NOMO-1 (cell line): Measurements from ENCODE around the gene NACC2.

Source experiments
- DNase-seq, 2 experiments: peaks; one replicate each; lab custom pipeline; 2025; ENCODE audit not compliant: unreplicated experiment in 2 of 2; lab: John Stamatoyannopoulos, UW

The NACC2 gene

GRCh38 chr9:136093995-136094881 lies 851 bp downstream of the NACC2 start:
- peak; percentile 69 to 84 for DNase-seq

GRCh38 chr9:136093346-136093986 lies 1.6 kb downstream of the NACC2 start:
- no peak for DNase-seq

GRCh38 chr9:136092741-136093140 lies 2.3 kb downstream of the NACC2 start:
- peak in 1 of 2 experiments; percentile 22 for DNase-seq

- no peak for DNase-seq
Measured at GRCh38 chr9:136092353-136092650, 2.8 kb downstream of the NACC2 start.

GRCh38 chr9:136091582-136092352 lies 3.3 kb downstream of the NACC2 start:
- no peak for DNase-seq

- DNase-seq = peak in 1 of 2 experiments; percentile 62
Measured at GRCh38 chr9:136090768-136091581, 4.1 kb downstream of the NACC2 start.

- peak; percentile 61 to 73 for DNase-seq
Measured at GRCh38 chr9:136090056-136090735, 4.9 kb downstream of the NACC2 start.

GRCh38 chr9:136089697-136090045 lies 5.4 kb downstream of the NACC2 start:
- peak; percentile 54 to 73 for DNase-seq

- DNase-seq = peak; percentile 96 to 98
Measured at GRCh38 chr9:136088939-136089696, 6.0 kb downstream of the NACC2 start.

GRCh38 chr9:136088481-136088938 lies 6.6 kb downstream of the NACC2 start:
- no peak for DNase-seq

- no peak for DNase-seq
Measured at GRCh38 chr9:136087741-136088480, 7.2 kb downstream of the NACC2 start.

- DNase-seq = no peak
Measured at GRCh38 chr9:136086951-136087740, 7.9 kb downstream of the NACC2 start.

GRCh38 chr9:136086213-136086881 lies 8.7 kb downstream of the NACC2 start:
- DNase-seq = no peak

- no peak for DNase-seq
Measured at GRCh38 chr9:136085815-136086212, 9.3 kb downstream of the NACC2 start.

GRCh38 chr9:136084063-136084944 lies 10.8 kb downstream of the NACC2 start:
- DNase-seq = peak in 1 of 2 experiments; percentile 52

- DNase-seq = no peak
Measured at GRCh38 chr9:136083558-136084062, 11.5 kb downstream of the NACC2 start.
